ENCODE results near the gene CYP4V2.
"Not testable (repeated sequence)": the region's sequence is repeated elsewhere in the genome, so short reads cannot be mapped to it uniquely, and the experiment has no call there.

The CYP4V2 gene

DNA sequence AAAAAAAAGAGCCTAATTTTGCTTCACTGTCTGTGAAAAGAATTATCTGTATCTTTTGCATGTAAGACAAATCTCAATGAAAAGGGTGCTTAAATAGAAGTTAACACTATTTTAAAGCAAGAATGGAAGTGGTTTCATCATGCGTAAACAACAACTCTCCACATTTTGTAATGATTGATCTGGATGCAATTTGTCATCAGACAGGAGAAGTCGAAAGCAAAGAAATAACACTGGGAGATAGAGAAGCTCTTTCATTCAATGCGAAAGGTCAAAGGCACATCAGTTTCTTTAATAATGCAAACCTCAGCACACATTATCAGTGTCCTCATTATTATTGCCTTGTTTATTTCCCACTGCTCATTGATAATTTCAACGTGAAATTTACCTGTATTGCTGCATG, 44.8 kb downstream of the CYP4V2 start:
- no peak for DNase-seq

DNA sequence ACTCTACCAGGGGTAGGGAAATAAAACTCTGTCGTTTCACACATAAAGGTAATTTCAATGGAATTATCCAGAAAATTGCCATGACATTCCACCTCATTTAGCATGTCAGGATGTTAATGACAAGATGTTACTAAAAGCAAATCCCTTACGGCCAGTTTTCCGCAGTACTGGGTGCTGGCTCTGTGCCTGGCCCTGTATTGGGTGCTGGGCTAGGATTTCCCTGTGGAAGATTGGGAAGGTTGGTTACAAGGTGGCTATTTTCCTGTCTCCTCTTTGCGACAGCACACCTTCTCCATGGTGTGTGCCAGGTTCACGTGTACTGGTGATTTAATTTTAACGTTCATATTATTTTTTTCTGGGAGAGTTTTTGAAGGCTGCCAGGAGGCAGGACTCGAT, 49.1 kb downstream of the CYP4V2 start:
- no peak for DNase-seq

DNA sequence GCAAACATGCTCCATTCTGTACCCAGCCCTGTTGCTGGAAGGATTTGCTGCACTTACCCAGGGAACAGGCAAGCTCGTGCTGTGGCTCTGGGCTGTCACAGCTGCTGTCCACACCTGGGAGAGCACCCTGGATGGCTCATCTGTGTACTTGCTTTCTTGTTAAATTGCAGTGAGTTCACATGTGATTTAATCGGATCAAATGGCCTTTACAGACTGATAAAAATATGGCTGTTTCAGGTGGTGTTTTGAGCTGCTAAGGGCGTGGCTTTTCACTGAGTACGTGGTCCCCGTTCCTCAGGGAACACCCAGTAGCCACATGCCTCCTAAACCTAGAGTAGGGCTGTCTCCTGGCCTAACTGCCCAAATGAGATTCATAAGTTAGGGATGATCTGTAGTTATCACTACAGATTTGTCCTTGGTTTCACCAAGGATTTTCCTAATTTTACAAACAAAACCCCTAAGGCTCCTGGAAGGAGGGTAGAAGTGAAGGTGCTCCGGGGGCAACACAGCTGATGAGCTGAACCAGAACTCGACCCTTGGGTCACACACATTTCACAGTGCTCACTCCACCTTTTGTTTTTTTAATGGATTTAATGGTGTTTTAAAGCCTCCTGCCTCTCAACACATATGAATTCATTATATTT, 49.6 kb downstream of the CYP4V2 start:
- DNase-seq: no peak

DNA sequence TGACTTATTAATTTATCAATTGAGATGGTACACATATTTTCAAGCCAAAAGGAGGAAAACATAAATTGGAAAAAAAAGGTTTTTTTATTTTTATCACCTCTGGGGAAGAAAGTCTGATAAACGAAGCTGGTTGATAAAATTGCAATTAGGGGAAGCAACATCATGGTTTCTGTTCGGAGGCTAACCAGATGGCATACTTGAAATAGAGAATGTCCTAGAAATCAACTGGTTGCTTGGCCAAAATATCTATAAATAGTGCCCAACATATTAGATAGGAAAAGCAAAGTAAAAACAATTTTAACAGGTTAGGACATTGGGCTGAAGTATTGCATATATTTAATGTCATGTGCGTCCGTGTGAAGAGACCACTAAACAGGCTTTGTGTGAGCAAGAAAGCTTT, 50.2 kb downstream of the CYP4V2 start:
- DNase-seq: no peak

DNA sequence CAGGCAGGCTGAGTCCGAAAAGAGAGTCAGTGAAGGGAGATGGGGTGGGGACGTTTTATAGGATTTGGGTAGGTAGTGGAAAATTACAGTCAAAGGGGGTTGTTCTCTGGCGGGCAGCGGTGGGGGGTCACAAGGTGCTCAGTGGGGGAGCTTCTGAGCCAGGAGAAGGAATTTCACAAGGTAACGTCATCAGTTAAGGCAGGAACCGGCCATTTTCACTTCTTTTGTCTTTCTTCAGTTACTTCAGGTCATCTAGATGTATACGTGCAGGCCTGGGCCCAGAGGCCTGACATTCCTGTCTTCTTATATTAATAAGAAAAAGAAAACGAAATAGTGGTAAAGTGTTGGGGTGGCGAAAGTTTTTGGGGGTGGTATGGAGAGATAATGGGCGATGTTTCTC, 50.7 kb downstream of the CYP4V2 start:
- DNase-seq: not testable (repeated sequence)

DNA sequence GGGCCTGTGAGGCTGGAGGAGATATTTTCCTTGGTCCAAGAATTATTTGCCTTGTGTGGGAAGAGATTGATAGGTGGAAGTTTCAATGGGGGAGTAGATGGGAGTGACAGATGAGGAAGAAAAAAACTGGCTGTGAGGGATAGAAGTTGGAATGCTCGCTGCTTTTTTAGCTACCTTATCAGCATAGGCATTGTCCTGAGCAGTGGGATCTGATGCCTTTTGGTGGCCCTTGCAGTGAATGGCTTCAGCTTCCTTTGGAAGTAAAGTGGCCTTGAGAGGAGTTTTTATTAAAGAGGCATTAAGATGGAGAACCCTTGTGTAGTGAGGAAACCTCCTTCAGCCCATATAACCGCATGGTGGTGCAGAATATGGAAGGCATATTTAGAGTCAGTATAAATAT, 52.0 kb downstream of the CYP4V2 start:
- DNase-seq: no peak

DNA sequence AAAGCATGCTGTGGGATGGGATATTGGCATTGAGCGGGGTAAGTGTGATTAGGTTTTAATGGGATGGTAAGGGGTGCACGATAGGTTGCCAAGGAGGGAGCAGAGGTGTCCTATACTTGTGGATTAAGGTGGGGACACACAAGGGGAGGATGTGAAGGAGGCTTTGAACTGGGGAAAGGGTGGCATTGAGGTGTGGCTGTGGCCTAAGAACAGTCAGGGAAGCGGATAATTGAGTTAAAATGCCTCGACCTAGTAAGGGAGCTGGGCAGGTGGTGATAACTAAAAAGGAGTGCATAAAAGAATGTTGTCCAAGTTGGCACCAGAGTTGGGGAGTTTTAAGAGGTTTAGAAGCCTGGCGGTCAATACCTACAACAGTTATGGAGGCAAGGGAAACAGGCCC, 53.5 kb downstream of the CYP4V2 start:
- DNase-seq: no peak

DNA sequence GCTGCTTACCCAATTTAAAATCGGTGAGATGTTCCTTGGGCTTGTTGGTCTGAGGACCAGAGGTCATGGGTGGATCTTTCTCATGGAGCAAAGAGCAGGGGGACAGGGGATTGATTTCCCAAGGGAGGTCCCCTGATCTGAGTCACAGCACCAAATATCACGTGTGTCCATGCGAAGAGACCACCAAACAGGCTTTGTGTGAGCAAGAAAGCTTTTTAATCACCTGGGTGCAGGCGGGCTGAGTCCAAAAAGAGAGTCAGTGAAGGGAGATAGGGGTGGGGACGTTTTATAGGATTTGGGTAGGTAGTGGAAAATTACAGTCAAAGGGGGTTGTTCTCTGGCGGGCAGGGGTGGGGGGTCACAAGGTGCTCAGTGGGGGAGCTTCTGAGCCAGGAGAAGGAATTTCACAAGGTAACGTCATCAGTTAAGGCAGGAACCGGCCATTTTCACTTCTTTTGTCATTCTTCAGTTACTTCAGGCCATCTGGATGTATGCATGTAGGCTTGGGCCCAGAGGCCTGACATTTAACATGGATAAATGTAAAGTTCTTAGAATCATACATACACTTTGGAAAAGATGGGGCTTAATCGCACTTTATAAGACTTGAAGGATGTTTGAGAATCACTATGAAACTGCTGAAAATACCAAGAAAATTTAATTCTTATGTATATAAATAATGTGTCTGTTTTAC, 55.8 kb downstream of the CYP4V2 start:
- DNase-seq: not testable (repeated sequence)

DNA sequence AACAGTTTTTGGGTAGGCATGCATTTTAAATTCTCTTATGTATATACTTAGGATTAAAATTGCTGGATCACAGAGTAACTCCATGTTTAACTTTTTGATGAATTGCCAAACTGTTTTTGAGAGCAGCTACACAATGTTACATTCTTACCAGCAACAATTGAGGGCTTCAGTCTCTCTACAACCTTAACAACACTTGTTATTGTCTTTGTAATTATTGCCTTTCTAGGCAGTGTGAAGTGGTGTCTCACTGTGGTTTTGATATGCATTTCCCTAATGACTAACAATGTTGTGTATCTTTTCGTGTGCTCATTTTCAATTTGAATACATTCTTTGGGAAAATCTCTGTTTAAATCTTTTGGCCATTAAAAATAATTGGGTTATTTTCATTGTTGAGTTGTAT, 57.3 kb downstream of the CYP4V2 start:
- no peak for DNase-seq

DNA sequence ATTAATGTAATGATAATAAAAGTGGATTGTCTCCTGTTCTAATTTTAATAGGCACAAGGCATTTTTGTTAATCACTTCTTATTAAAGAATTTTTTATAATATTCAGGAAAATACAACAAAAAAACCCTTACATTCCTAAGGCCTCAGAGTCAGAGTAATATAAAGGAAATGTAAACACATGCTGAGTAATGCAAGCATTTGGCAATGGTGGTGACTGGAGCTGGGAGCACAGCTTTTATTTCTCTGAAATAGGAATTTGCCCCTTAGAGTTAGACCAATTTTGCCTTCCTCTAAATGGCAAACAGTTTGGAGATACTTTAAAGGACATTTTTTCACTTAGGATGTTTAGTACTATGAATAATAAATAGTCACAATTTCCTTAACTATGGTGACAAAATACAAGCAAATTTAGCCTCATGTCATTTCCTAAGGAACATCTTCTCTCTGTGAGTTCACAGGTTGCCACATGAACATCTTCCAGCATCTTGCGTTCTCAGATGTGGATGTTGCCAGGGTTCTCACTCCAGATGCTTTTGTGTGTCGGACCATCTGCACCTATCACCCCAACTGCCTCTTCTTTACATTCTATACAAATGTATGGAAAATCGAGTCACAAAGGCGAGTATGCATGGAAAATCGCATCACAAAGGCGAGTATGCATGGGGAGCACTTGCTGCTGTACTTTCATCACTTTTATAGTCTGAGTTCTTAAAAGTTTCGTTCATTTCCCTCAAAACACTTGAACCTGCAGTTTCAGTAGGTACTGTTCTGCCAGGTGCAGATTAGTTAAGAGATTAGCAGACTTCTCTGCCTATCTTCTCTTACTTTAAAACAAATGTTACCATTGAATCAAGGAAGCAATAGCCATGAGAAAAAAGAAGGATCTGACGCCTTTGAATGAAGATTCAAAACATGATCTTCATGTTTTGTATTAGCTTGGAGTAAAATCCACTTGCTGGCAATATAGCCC, 58.7 kb downstream of the CYP4V2 start:
- no peak for DNase-seq

DNA sequence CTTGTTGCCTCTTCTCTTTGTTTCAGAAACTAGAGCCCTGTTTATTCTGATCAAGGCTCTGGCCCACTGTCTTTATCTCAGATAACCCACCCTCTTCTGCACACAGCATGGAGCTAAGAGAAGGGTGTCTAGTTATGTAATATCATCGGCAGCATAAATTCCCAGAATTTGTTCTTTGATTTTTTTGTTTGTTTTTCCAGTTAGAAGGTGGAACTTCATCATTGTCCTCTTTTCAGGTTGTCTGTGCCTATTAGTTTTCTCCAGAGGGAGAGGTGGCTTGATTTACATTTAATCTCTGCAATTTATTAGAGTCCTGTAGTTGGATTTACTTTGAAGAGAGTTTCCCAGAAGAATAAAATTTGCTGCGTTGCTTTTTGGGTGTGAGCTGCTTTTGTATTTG, 59.4 kb downstream of the CYP4V2 start:
- no peak for DNase-seq

DNA sequence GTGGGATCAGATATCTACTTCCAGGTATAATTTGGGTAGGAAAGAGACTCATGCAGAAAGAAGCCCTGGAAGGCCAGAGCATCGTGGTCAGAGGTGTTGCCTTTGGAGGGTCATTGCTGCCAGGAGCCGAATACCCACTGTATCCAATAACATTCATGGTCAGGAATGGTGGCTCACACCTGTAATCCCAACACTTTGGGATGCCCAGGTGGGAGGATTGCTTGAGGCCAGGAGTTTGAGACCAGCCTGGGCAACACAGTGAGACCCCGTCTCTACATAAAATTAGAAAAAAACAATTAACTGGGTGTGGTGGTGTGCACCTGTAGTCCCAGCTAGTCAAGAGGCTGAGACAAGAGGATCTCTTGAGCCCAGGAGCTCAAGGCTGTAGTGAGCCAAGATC, 63.8 kb downstream of the CYP4V2 start:
- no peak for DNase-seq

DNA sequence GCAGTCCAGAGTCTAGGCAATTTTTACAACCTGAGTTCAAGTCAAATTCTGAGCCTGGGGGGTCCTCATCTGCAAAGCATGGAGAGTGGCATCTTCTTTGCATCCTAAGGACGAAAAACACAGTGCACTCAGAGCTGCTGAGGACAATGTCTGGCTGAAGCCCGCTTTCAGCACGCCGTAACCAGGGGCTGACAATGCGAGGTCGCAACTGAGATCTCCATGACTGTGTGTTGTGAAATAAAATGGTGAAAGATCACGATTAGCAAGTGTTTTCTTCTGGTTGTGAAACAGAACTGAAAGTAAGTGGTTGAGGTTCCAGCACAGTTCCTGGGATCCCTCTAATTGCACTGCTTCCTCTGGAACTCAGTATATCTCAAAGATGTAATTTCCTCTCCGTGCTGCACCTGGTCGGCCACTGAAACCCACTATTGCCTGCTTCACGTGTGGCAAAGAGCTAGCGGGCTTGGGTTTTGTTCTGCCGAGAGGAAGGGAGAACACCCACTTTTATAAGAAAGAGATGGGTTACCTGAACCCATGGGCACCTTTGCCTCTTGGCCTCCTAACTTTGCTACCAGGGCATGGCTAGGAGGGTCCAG, 66.9 kb downstream of the CYP4V2 start:
- DNase-seq: no peak

DNA sequence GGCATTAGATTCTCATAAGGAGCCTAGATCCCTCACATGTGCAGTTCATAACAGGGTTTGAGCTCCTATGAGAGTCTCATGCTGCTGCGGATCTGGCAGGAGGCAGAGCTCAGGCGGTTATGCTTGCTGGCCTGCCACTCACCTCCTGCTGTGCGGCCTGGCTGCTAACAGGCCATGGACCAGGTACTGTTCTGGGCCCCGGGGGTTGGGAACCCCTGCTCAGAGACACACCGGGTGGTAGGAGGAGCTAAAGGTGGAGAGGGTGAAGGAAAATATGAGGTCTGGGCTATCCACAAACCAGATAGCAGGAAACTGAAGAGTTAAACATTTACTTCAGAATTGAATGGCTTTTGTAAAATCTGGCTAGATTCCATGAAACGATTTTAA, 68.7 kb downstream of the CYP4V2 start:
- DNase-seq: no peak
